RCC 7860 (cell line): ENCODE measurements around the gene RESF1.
A peak's percentile ranks its signal among the peaks of the same experiment; 100 is the strongest.

ENCODE experiments used
- DNase-seq: peaks from one replicate; pipeline ENCODE4 v3.0.0-alpha.2; 2015; ENCODE audit warnings: low spot score
- FAIRE-seq: peaks from 2 replicates; lab custom pipeline; 2012; peaks lifted over from hg19 to GRCh38; lab: Jason Lieb, UNC

Gene RESF1

DNA sequence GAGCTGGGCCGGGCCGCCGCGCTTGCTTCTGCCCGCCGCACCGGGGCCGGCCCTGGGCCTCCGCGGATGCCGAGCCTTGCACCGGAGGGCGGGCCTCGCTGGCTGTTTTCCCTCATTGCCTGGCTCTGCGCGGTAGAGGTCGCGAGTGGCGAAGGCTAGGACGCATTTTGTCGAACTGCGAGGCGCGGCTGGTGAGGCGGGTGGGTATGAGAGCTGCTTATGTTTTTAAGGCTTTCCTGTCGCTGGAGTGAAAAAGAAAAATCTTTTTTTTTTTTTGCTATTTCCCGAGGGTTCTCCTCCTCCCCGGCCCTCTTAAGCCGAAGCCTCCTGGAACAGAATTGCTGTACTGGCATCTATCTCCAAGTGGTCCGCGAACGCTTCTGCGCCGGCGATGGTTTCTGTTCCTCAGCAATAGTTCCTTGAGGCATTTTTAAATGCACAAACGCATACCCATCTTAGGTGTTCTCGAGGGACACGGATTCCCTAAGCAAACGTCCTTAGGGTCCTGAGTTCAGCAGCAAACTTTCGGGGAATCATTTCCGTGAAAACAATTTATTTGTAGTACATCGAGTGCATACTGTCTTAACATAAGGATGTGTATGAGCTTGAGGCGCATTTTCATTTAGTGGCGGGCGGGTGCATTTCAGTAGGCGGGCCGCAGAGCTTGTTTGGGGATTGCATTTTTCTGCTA lies 631 bp downstream of the RESF1 start:
- FAIRE-seq (no peak), DNase-seq (no peak)

- no peak for FAIRE-seq
These were observed 1.9 kb downstream of the RESF1 start for GRCh38 chr12:31961137-31961536.

DNA sequence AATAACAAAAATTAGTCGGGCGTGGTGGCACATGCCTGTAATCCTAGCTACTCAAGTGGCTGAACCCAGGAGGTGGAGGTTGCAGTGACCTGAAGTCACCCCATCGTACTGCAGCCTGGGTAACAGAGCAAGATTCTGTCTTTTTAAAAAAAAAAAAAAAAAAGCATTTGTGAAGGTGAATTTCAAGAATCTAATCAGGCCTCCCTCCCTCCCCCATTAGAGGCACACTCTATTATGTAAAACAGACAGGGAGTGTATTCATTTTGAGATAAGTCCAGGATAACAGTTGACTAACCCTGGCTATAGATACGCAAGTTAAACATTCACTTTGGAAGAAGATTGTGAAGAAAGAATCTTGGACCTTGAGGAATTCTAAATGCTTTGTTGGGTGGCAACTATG lies 2.9 kb downstream of the RESF1 start:
- FAIRE-seq: no peak

More at GRCh38 chr12:31961137-31961536, 1.9 kb downstream of the RESF1 start:
- DNase-seq: peak; percentile 31

DNA sequence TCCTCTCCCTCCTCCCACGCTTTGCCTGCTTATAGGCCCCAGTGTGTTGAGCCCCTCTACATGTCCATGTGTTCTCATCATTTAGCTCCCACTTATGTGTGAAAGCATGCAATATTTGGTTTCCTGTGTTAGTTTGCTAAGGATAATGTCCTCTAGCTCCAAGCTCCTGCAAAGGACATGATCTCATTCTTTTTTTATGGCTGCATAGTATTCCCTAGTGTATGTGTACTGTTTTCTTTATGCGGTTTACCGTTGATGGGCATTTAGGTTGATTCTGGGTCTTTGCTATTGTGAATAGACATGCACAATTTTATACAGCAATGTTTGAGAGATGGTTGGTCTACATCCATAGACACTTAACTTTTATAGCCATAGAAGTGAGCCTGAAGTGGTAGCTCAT lies 5.1 kb downstream of the RESF1 start:
- no peak for FAIRE-seq

More for the DNA sequence above, 2.9 kb downstream of the RESF1 start:
- DNase-seq: no peak

GRCh38 chr12:31965090-31965489 lies 5.9 kb downstream of the RESF1 start:
- no peak for FAIRE-seq
- DNase-seq: no peak

More for the DNA sequence above, 5.1 kb downstream of the RESF1 start:
- no peak for DNase-seq

DNA sequence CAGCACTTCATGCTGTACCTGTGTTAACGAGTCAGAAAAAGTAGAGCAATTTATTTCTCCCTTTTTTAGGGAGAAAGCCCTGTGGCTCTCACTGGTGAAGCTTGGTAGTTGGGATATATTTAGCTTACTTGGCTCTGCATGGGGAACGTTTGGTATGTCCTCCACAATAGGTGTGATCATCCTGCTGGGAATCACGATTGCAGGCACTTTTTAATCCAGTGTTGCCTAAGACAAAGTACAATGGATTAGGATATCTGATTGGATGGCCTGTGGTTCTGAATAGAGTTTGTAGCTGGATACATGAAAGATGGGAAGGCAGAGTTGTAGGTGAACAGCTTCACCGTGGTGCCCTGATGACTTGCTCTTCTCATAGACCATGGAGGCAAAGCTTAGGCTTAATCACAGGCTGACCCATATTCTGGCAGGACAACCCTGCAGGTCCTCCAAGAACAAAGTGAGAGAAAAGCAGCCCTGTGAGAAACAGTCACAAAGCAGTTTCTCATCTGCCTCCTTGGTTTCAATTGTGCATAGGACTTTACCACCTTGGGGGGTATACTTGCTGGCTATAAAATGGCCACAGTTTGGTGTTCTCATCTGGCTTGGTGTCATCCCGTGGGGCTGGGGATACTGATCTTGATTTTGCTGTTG lies 7.5 kb downstream of the RESF1 start:
- FAIRE-seq (no peak), DNase-seq (no peak)

DNA sequence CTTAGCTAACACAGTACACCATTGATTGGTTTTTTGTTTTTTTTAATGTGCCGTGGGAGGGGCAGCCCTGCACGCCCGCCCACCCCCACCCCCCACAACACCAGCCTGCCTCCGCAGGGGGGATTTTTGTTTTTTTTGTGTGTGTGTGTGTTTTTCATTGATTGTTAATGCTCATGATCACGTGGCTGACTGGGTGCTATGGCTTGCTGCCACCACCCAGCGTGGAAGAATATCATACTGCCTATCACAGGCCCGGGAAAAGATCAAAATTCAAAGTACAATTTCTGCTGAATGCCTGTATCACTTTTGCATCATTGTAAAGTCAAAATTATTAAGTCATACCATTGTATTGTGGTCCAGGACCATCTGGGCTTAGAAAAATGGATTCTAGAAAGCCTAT lies 8.3 kb downstream of the RESF1 start:
- no peak for FAIRE-seq
- no peak for DNase-seq

DNA sequence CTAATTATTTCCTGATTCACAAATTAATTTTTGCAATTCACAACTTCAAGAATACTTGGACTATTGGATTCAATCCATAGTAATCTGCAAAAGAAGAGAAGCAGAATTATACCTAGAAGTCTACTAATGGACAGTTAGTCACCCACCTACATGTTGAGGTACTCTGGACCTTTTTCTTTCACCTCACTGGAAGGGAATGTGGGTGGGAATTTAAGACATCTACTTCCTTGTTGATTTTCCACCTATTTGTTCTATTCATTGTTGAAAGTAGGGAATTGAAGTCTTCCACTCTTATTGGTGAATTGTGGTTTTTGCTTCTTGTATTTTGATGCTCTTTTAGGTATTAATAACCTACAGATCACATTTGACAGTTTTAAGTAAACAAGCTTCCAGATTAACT lies 11.0 kb downstream of the RESF1 start:
- FAIRE-seq: no peak

GRCh38 chr12:31973818-31974217 lies 14.6 kb downstream of the RESF1 start:
- FAIRE-seq: no peak
- no peak for DNase-seq

More for the DNA sequence above, 11.0 kb downstream of the RESF1 start:
- DNase-seq: no peak

DNA sequence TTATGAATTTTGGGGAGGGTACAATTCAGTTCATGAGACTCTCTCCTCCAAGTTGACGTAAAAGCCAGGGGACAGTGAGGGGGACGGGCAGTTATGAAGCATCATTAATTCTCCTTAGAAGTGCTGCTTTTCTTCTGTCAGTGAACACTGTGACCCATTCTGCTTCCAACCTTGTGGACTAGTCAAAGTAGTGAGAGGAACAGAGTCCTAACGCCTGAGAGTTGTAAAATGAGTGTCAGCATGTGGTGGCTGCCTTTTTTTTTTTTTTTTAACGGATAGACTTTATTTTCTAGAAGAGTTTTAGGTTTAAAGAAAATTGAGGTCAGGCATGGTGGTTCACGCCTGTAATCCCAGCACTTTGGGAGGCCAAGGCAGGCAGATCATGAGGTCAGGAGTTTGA lies 15.5 kb downstream of the RESF1 start:
- FAIRE-seq: no peak
- DNase-seq: no peak

- no peak for DNase-seq
- FAIRE-seq: no peak
These were observed 25.8 kb downstream of the RESF1 start for GRCh38 chr12:31984806-31985591.

DNA sequence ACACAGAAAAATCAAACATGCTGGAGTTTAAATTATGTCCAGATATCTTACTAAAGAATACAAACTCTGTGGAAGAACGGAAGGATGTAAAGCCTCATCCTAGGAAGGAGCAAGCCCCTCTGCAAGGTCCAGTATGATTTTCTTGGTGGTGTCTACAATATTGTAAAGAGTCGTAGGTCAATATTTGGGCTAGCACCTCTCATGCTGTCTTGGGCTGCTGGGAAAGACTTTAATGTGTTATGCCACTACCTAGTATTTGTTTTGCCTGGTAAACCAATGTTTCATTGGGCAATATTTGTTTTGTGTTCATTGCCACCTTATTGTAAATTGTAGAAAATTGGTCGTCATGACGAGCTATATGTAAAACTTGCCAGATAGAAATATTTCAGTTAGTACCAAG lies 26.6 kb downstream of the RESF1 start:
- FAIRE-seq: no peak
- DNase-seq: no peak

DNA sequence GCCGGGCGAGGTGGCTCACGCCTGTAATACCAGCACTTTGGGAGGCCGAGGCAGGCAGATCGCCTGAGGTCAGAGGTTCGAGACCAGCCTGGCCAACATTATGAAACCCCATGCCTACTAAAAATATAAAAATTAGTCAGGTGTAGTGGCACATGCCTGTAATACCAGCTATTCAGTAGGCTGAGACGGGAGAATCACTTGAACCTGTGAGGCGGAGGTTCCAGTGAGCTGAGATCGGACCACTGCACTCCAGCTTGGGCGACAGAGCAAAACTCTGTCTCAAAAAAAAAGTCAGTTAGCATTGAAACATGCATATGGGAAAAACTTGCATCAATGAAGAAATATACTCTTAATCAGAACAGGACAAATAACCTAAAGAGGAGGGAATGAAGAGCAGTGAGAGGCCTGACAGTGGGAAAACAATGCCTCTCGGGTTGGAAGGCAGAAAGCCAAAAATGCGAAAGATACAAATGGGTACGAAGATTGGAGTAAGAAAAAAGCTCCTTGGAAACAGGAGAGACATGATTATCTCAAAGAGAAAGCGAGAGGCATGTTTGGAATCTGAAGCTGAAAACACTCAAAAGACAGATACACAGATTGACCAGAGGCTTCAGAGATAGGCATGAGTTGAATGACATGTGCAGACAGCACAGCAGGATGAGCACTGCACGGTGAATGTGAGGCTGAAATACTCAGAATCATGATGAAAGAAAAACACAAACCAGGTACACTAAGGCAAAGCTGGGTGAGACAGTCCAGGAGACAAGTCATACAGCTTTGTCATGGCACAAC lies 30.6 kb downstream of the RESF1 start:
- DNase-seq (no peak), FAIRE-seq (no peak)

GRCh38 chr12:31991146-31991545 lies 31.9 kb downstream of the RESF1 start:
- FAIRE-seq (no peak), DNase-seq (no peak)

DNA sequence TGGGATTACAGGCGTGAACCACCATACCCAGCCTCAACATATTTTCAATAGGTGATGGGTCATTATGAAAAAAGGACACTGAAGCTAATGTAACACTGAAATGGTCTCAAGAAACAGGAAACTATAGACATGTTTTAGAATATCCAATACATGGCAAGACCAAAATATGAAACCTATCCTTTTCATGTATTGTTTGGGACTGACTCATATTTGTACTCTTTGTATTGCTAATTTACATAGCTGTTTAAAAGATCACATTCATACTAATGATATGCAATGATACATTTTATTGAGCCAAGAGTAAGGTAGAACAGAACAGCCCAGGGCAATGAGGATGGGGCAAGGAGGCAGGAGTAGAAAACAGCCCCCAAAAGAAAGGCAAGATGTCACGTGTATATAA lies 32.6 kb downstream of the RESF1 start:
- no peak for FAIRE-seq

DNA sequence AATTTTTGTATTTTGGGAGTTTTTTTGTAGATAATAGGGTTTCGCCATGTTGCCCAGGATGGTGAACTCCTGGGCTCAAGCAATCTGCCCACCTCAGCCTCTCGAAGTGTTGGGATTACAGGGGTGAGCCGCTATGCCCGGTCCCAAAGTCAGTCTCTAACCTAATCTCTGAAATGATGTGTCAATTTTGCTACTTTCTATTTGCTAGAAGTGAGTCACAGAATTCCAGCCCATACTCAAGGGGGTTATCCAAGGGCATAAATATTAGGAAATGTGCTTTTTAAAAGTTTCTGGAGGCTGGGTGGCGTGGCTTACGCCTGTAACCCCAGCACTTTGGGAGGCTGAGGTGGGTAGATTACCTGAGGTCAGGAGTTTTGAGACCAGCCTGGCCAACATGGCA lies 40.5 kb downstream of the RESF1 start:
- DNase-seq (no peak), FAIRE-seq (no peak)

More for the DNA sequence above, 32.6 kb downstream of the RESF1 start:
- no peak for DNase-seq

DNA sequence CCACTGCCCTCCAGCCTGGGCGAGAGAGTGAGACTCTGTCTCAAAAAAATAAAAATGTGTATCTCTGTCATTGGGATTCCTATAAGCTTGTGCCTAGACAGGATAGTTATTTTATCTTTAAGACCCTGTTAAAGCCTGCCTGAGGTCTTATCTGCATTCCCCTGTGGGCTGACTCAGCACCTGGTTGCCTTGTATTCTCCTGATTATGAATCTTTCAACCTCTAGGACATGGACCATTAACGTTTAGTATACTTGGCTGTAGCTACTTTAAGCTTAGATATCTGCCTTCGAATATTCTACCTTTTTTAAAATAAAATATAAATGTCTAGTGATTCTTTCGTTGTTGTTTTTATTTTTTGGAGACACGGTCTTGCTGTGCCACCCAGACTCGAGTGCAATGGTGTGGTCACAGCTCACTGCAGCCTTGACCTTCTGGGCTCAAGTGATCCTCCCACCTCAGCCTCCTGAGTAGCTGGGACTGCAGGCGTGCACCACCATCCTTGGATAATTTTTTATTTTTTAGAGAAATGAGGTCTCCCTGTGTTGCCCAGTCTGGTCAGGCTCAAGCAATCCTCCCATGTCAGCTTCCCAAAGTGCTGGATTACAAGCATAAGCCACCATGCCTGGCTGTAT lies 41.3 kb downstream of the RESF1 start:
- FAIRE-seq: no peak
- DNase-seq: no peak

DNA sequence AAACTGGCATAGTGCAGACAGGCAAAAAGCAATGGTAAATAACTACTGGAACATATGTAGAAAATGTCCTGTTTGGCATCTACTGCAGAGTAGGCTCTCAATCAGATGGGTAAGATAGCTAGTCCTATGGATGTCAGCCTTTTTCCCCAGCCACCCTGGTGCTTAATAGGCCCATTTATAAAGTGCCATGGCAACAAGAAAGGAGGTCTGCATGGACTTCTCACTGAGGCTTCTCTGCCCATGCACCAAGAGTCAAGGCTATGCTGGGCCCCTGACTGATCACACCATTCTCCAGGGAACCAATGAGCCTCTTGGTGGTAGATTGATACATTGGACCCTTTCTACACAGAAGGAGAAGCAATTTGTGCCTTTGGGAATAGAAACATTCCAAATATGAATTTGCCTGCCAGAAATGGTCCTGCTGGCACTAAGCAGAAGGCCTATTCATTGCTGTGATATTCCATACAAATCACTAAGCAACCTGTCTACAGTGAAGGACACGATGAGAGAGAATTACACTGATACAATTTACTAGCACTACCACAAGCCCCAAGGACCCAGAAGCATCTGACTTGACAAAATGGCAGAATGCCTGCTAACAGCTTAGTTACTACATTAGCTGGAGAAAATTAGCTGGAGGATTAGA lies 43.8 kb downstream of the RESF1 start:
- FAIRE-seq: no peak
- DNase-seq: no peak

DNA sequence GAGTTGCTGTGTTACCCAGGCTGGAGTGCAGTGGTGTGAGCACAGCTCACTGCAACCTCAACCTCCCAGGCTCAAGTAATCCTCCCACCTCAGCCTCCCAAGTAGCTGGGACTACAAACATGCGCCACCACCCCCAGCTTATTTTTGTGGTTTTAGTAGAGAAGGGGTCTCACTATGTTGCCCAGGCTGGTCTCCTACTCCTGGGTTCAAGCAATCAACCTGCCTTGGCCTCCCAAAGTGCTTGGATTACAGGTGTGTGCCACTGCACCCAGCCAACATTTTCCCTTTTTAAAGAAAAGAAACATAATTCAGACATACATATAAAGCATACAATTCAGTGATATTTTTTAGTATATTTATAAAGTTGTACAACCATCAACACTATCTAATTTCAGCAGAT lies 44.4 kb downstream of the RESF1 start:
- no peak for FAIRE-seq

DNA sequence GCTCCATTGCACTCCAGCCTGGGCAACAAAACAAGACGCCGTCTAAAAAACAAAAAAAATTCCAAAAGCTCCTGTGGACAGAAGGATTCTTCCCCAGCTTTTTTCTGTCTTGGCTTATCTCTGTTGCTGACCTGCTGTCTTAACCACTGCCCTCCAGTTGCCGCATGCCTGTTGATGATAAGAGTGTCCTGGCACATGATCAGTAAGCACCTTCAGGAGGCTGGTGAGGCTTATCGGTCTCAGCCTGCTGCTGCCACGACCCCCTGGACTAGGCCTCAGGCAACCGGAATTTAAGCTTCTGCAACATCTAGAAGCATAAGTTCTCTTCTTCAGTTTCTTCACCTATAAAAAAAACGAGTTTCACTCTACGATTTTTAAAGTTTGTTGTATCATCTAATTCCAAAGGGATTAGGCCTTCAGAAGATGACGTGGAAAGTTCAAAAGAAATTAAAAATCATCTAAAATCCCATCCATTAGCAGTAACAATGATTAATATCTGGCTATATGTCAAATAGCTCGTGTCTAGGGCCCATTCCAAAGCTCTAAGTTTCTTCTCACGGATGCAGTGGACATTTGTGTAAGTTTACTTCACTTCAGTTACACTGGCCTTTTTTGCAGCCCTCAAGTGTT lies 46.4 kb downstream of the RESF1 start:
- FAIRE-seq: no peak
- no peak for DNase-seq

More for the DNA sequence above, 44.4 kb downstream of the RESF1 start:
- no peak for DNase-seq
